SW480 (cell line): ENCODE data around the gene CCSER1.
"Not testable (repeated sequence)": the region's sequence is repeated elsewhere in the genome, so short reads cannot be mapped to it uniquely, and the experiment has no call there.

ENCODE experiments used
- DNase-seq: peaks from one replicate; pipeline ENCODE4 v3.0.0-alpha.2; 2016; ENCODE audit warnings: low spot score

CCSER1 gene

GRCh38 chr4:90299373-90299772 is 172.2 kb downstream of the CCSER1 start:
- no peak for DNase-seq

GRCh38 chr4:90306810-90307209 is 179.6 kb downstream of the CCSER1 start:
- no peak for DNase-seq

GRCh38 chr4:90317140-90317539 is 189.9 kb downstream of the CCSER1 start:
- DNase-seq, result not testable (repeated sequence)

GRCh38 chr4:90317785-90318184 is 190.6 kb downstream of the CCSER1 start:
- DNase-seq, result peak; percentile 27

GRCh38 chr4:90318193-90318592 is 191.0 kb downstream of the CCSER1 start:
- no peak for DNase-seq

GRCh38 chr4:90328558-90328957 is 201.4 kb downstream of the CCSER1 start:
- DNase-seq, result no peak

- DNase-seq, result no peak
These were observed 203.4 kb downstream of the CCSER1 start for GRCh38 chr4:90330546-90330945.

GRCh38 chr4:90345549-90346215 is 218.5 kb downstream of the CCSER1 start:
- no peak for DNase-seq

- no peak for DNase-seq
These were observed 222.4 kb downstream of the CCSER1 start for GRCh38 chr4:90349636-90350035.

- peak; percentile 66 for DNase-seq
These were observed 230.0 kb downstream of the CCSER1 start for GRCh38 chr4:90357117-90357710.

- no peak for DNase-seq
These were observed 247.9 kb downstream of the CCSER1 start for GRCh38 chr4:90375081-90375480.

GRCh38 chr4:90393215-90393614 is 266.0 kb downstream of the CCSER1 start:
- DNase-seq, result no peak

- DNase-seq, result no peak
These were observed 276.6 kb downstream of the CCSER1 start for GRCh38 chr4:90403781-90404180.

GRCh38 chr4:90407897-90408296 is 280.7 kb downstream of the CCSER1 start:
- DNase-seq, result not testable (repeated sequence)

- DNase-seq, result not testable (repeated sequence)
These were observed 285.6 kb downstream of the CCSER1 start for GRCh38 chr4:90412786-90413185.

- no peak for DNase-seq
These were observed 287.9 kb downstream of the CCSER1 start for GRCh38 chr4:90415116-90415515.

- DNase-seq, result peak; percentile 58
These were observed 292.0 kb downstream of the CCSER1 start for GRCh38 chr4:90419124-90419711.

- no peak for DNase-seq
These were observed 294.0 kb downstream of the CCSER1 start for GRCh38 chr4:90421161-90421560.

- no peak for DNase-seq
These were observed 298.7 kb downstream of the CCSER1 start for GRCh38 chr4:90425893-90426292.

- no peak for DNase-seq
These were observed 311.3 kb downstream of the CCSER1 start for GRCh38 chr4:90438522-90438921.

- DNase-seq, result no peak
These were observed 314.6 kb downstream of the CCSER1 start for GRCh38 chr4:90441770-90442169.

GRCh38 chr4:90442619-90443018 is 315.4 kb downstream of the CCSER1 start:
- DNase-seq, result no peak

GRCh38 chr4:90443231-90443630 is 316.0 kb downstream of the CCSER1 start:
- no peak for DNase-seq

- DNase-seq, result no peak
These were observed 317.7 kb downstream of the CCSER1 start for GRCh38 chr4:90444904-90445303.
